H1 (cell line): ENCODE measurements around the gene EMD. TPM values are rescaled to one million over a fixed set of nuclear protein-coding genes. Genes with fewer than 3 reads are reported as not detected.
A peak's percentile ranks its signal among the peaks of the same experiment; 100 is the strongest.

ENCODE experiments used
- CTCF ChIA-PET: fragments of 300-600 bp; sonication (Branson Sonifier 250); formaldehyde crosslinking; loops from one replicate; lab custom pipeline; 2021; ENCODE audit not compliant: partially characterized antibody; lab: Charles Lee
- POLR2A ChIA-PET: fragments of 300-600 bp; sonication (Branson Sonifier 250); formaldehyde crosslinking; loops from one replicate; lab custom pipeline; 2021; ENCODE audit warnings: inconsistent platforms; ENCODE audit not compliant: partially characterized antibody; lab: Charles Lee
- DNase-seq, 2 experiments: peaks; one replicate each; pipeline versions ENCODE4 v3.0.0 to v3.0.0-alpha.2; 2010 to 2022; ENCODE audit warnings: low spot score in 2 of 2, low read depth in 1 of 2, mixed read lengths in 1 of 2
- FAIRE-seq: peaks from 2 replicates; lab custom pipeline; 2011; peaks lifted over from hg19 to GRCh38; lab: Jason Lieb, UNC
- H2AFZ ChIP-seq: 2 replicates; pipeline ENCODE4 v1.8.1; 2012; ENCODE audit warnings: low read length, inconsistent platforms
- H2AK5ac ChIP-seq: 2 replicates; pipeline ENCODE4 v1.6.1; 2013; ENCODE audit warnings: low read depth, low read length
- H2BK120ac ChIP-seq: replicated peaks from 2 replicates; pipeline ENCODE3; 2013; ENCODE audit warnings: low read depth, low read length, inconsistent platforms
- H2BK12ac ChIP-seq: 2 replicates; pipeline ENCODE4 v1.6.1; 2013; ENCODE audit warnings: low read depth, low read length
- H2BK15ac ChIP-seq: 2 replicates; pipeline ENCODE4 v1.6.1; 2013; ENCODE audit warnings: low read length
- H2BK20ac ChIP-seq: 2 replicates; pipeline ENCODE4 v1.6.1; 2013; ENCODE audit warnings: low read length
- H2BK5ac ChIP-seq: 2 replicates; pipeline ENCODE4 v1.6.1; 2013; ENCODE audit warnings: low read depth, low read length
- H3K14ac ChIP-seq: 2 replicates; pipeline ENCODE4 v1.6.1; 2013; ENCODE audit warnings: inconsistent platforms; ENCODE audit not compliant: insufficient read length
- H3K18ac ChIP-seq: 2 replicates; pipeline ENCODE4 v1.6.1; 2013; ENCODE audit warnings: low read length; ENCODE audit errors: extremely low read depth
- H3K23ac ChIP-seq: 2 replicates; pipeline ENCODE4 v1.6.1; 2013; ENCODE audit warnings: inconsistent platforms; ENCODE audit not compliant: insufficient read length
- H3K23me2 ChIP-seq: 2 replicates; pipeline ENCODE4 v1.6.1; 2013; ENCODE audit warnings: low read depth, low read length
- H3K27ac ChIP-seq: 2 replicates; pipeline ENCODE4 v1.6.1; 2011; ENCODE audit warnings: low read depth, low read length, inconsistent platforms
- H3K27me3 ChIP-seq, 4 experiments: replicated peaks in 1 of 4; 1 replicate in 1 of 4; 2 replicates in 3 of 4; pipeline versions ENCODE4 v1.6.1 to v1.8.1; 2011 to 2013; ENCODE audit warnings: low read length in 3 of 4, mild to moderate bottlenecking in 3 of 4, inconsistent platforms in 2 of 4, mixed read lengths in 2 of 4, moderate library complexity in 1 of 4; ENCODE audit not compliant: control insufficient read depth in 3 of 4, insufficient read depth in 3 of 4; ENCODE audit errors: extremely low read depth in 1 of 4
- H3K36me3 ChIP-seq, 4 experiments: 2 replicates each; pipeline versions ENCODE4 v1.6.1 to v1.8.1; 2011 to 2013; ENCODE audit warnings: mild to moderate bottlenecking in 4 of 4, low read length in 3 of 4, moderate library complexity in 2 of 4, control low read depth in 1 of 4, inconsistent platforms in 1 of 4; ENCODE audit not compliant: insufficient read depth in 4 of 4, control insufficient read depth in 2 of 4
- H3K4ac ChIP-seq: replicated peaks from 2 replicates; pipeline ENCODE3; 2013; ENCODE audit warnings: low read length, low read depth, mixed read lengths, inconsistent platforms; ENCODE audit not compliant: insufficient read length
- H3K4me1 ChIP-seq, 4 experiments: replicated peaks in 1 of 4; 1 replicate in 1 of 4; 2 replicates in 3 of 4; pipeline versions ENCODE4 v1.6.1 to v1.8.1; 2011 to 2013; ENCODE audit warnings: low read length in 3 of 4, inconsistent platforms in 2 of 4, mixed read lengths in 1 of 4; ENCODE audit not compliant: insufficient read depth in 4 of 4, control insufficient read depth in 3 of 4
- H3K4me2 ChIP-seq, 2 experiments: 2 replicates each; pipeline versions ENCODE4 v1.6.1 to v1.8.1; 2011 to 2013; ENCODE audit warnings: low read depth in 2 of 2, low read length in 2 of 2, control low read depth in 1 of 2, inconsistent platforms in 1 of 2, mild to moderate bottlenecking in 1 of 2; ENCODE audit not compliant: insufficient read depth in 1 of 2
- H3K4me3 ChIP-seq, 4 experiments: fragments of 200-600, 300-600 bp in 1 of 4; sonication (generic), shearing (Covaris generic), sonication (Bioruptor Twin) in 1 of 4; 2 replicates each; pipeline versions ENCODE4 v1.5.1 to v1.8.1; 2011 to 2016; ENCODE audit warnings: low read length in 4 of 4, low read depth in 3 of 4, control low read depth in 2 of 4, inconsistent platforms in 2 of 4, mild to moderate bottlenecking in 2 of 4, mixed read lengths in 1 of 4, moderate library complexity in 1 of 4; ENCODE audit not compliant: insufficient read depth in 2 of 4; ENCODE audit errors: extremely low read depth in 1 of 4
- H3K56ac ChIP-seq: replicated peaks from 2 replicates; pipeline ENCODE3; 2013; ENCODE audit warnings: low read depth, mild to moderate bottlenecking, mixed read lengths, low read length, inconsistent platforms; ENCODE audit not compliant: insufficient read length
- H3K79me1 ChIP-seq: 2 replicates; pipeline ENCODE4 v1.6.1; 2013; ENCODE audit warnings: low read depth, low read length, control low read depth
- H3K79me2 ChIP-seq, 2 experiments: 2 replicates each; pipeline versions ENCODE4 v1.6.1 to v1.8.1; 2012 to 2013; ENCODE audit warnings: low read length in 2 of 2, mild to moderate bottlenecking in 2 of 2, inconsistent platforms in 1 of 2; ENCODE audit not compliant: insufficient read depth in 2 of 2, control insufficient read depth in 1 of 2
- H3K9ac ChIP-seq, 4 experiments: replicated peaks in 1 of 4; 1 replicate in 1 of 4; 2 replicates in 3 of 4; pipeline versions ENCODE4 v1.6.1 to v1.8.1; 2011 to 2013; ENCODE audit warnings: low read depth in 3 of 4, low read length in 3 of 4, control low read depth in 2 of 4, mild to moderate bottlenecking in 2 of 4, moderate library complexity in 2 of 4, inconsistent platforms in 1 of 4; ENCODE audit errors: extremely low read depth in 1 of 4
- H3K9me3 ChIP-seq, 2 experiments: 2 replicates each; pipeline versions ENCODE4 v1.6.1 to v1.8.1; 2012 to 2013; ENCODE audit warnings: mild to moderate bottlenecking in 2 of 2, moderate library complexity in 2 of 2, control low read depth in 1 of 2, inconsistent platforms in 1 of 2, low read depth in 1 of 2, low read length in 1 of 2, mixed read lengths in 1 of 2; ENCODE audit not compliant: insufficient read depth in 2 of 2
- H4K20me1 ChIP-seq, 2 experiments: replicated peaks in 1 of 2; 2 replicates each; pipeline versions ENCODE3 to v1.8.1; 2011 to 2013; ENCODE audit warnings: inconsistent platforms in 2 of 2, low read length in 2 of 2, mild to moderate bottlenecking in 1 of 2; ENCODE audit not compliant: insufficient read depth in 2 of 2, control insufficient read depth in 1 of 2
- H4K5ac ChIP-seq: 2 replicates; pipeline ENCODE4 v1.6.1; 2013; ENCODE audit warnings: low read length, low read depth, mixed read lengths, inconsistent platforms; ENCODE audit not compliant: insufficient read length
- H4K8ac ChIP-seq: 2 replicates; pipeline ENCODE4 v1.8.0; 2013; ENCODE audit warnings: mild to moderate bottlenecking, moderate library complexity, low read length, inconsistent platforms; ENCODE audit not compliant: insufficient read depth; ENCODE audit errors: extremely low read depth
- H4K91ac ChIP-seq: replicated peaks from 2 replicates; pipeline ENCODE3; 2013; ENCODE audit warnings: low read length, mixed read lengths, inconsistent platforms; ENCODE audit not compliant: insufficient read length
- BACH1 ChIP-seq: IDR thresholded peaks from 2 replicates; pipeline ENCODE4 v1.6.1; 2012; ENCODE audit warnings: low read length, improper control_type of control experiment
- POLR2AphosphoS5 ChIP-seq: IDR thresholded peaks from 2 replicates; pipeline ENCODE4 v1.6.1; 2011; ENCODE audit warnings: low read depth, low read length
- WGBS, 2 experiments: shearing (Covaris generic) in 1 of 2; methylation state at CpG; one replicate each; pipeline versions ENCODE4 v1.1.6 to v1.1.7; 2013 to 2015; ENCODE audit warnings: low lambda C conversion rate in 2 of 2, mixed read lengths in 2 of 2, inconsistent platforms in 1 of 2, low coverage in 1 of 2, missing lambda C conversion rate in 1 of 2; ENCODE audit not compliant: insufficient replicate concordance in 2 of 2, insufficient coverage in 1 of 2, insufficient read length in 1 of 2; ENCODE audit errors: extremely low coverage in 1 of 2, missing lambda C conversion rate in 1 of 2; 5-methylcytosine and 5-hydroxymethylcytosine counted together
- polyA plus RNA-seq, 7 experiments: library from polyadenylated mRNA; depleted of rRNA in 3 of 7; stranded (reverse) in 5 of 7; unstranded in 2 of 7; fragments of >200 nt in 5 of 7; fragments of 200-250 nt in 2 of 7; gene quantifications; 1 replicate in 5 of 7; 2 replicates in 1 of 7; 4 replicates in 1 of 7; pipeline versions ENCODE4 v1.2.1 to v1.2.3, GENCODE V29; 2011 to 2013; ENCODE audit warnings: missing spikeins in 2 of 7, mixed read lengths in 2 of 7
- total RNA-seq: library from RNA; stranded (reverse); fragmentation: NEBNext Ultra II Directional; extraction: Animal tissue kit (Norgen Biotek cat#: 25700); gene quantifications from 2 replicates; pipeline ENCODE4 v1.2.1, GENCODE V29; 2021

EMD gene
- total and polyA plus RNA-seq, 2 of the 8 experiments (the other 6 are each of a cell fraction or from before 2014, with no cell fraction given): 45.5 to 109 TPM

DNA sequence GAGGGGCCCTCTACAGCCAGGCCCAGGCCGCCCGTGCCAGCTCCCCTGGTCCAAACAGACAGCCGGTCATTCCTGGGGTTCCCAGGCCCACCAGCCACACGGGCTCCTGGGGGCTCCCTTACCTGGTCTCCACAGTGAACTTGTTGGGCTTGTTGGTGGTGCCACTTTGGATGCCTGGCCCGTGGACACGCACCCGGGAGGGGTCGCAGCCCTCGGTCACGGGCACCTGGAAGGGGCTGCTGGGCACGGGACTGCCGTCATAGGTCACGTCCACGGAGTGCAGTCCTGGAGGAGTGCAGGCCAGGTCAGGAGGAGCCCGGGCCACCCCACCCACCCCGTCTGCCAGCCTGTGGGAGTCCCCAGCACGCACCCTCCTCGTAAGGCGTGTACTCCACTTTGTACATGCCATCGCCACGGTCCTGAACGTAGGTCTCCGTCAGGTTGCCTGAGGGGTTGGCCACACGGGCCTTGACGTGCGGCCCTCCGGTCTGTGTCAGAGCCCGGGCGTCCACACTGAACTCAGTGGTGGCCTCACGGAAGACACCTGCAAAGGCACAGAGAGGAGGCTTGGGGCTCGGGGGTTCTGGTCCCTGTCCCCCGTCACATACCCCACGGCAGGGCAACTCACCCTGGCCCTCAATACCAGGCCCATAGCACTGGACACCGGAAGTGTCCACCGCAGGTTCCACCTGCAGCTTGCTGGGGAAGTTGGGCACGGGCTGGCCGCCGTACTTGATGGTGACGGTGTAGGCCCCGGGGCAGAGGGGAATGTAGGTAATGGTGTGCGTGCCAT lies 19.5 kb upstream of the EMD start:
- Histone ChIP-seq H3K4me1 (no peaks in the 10 kb centered on the region), H3K4me3 (no peak overlapping the region), H4K91ac (no peak overlapping the region)
- peak; percentile 50 for TF ChIP-seq POLR2AphosphoS5
- no peak for TF ChIP-seq BACH1
- TF ChIP-seq, all 59 proteins: peak for 1
- Histone ChIP-seq H2BK15ac (no peak overlapping the region), H2BK20ac (no peak overlapping the region), H4K8ac (no peak overlapping the region), H3K9ac (no peak overlapping the region), H3K79me1 (no peaks in the 10 kb centered on the region; the same call in 1 of the 2 replicates), H3K23ac (no peak overlapping the region), H3K14ac (no peak overlapping the region), H2AK5ac (no peak overlapping the region), H4K20me1 (peaks cover 12 to 44% of the 10 kb centered on the region in 2 experiments), H4K5ac (no peak overlapping the region), H2BK5ac (no peak overlapping the region), H3K4me2 (no peak overlapping the region), H3K27ac (no peak overlapping the region), H3K56ac (no peak overlapping the region), H3K36me3 (peaks cover 40 to 94% (median 76%) of the 10 kb centered on the region in 4 experiments), H3K4ac (no peak overlapping the region), H2BK120ac (no peak overlapping the region), H3K79me2 (peaks cover 0 to 10% of the 10 kb centered on the region in 2 experiments; a peak in 2 of 4 replicates), H3K23me2 (no peaks in the 10 kb centered on the region), H2BK12ac (no peak overlapping the region), H2AFZ (no peak overlapping the region), H3K18ac (no peak overlapping the region), H3K27me3 (no peaks in the 10 kb centered on the region), H3K9me3 (no peaks in the 10 kb centered on the region)
- WGBS, 2 experiments: 98% methylated on average over 20 of the region's 41 CpGs; no CpG with 5 or more reads in 1 of the 2 experiments
- ChIA-PET CTCF (no interaction called here), POLR2A (interaction anchor here (0.6 to 15.6 kb wide), 5 partner anchors 5 to 170 kb away, joined by 3 to 348 read pairs (median 46); no protein-coding TSS in a partner anchor)
- FAIRE-seq: no peak
- no peak for DNase-seq
